GM19025 (cell line): Measurements from ENCODE around the gene ETV6.
"Not testable (repeated sequence)": the region's sequence is repeated elsewhere in the genome, so short reads cannot be mapped to it uniquely, and the experiment has no call there.

Source experiments
- ATAC-seq: cut with Tn5 transposase; IDR thresholded peaks from one replicate; pipeline ENCODE4 v1.9.1; 2021; ENCODE audit warnings: mild to moderate bottlenecking, low read depth, moderate library complexity; ENCODE audit not compliant: unreplicated experiment

ETV6 gene

DNA sequence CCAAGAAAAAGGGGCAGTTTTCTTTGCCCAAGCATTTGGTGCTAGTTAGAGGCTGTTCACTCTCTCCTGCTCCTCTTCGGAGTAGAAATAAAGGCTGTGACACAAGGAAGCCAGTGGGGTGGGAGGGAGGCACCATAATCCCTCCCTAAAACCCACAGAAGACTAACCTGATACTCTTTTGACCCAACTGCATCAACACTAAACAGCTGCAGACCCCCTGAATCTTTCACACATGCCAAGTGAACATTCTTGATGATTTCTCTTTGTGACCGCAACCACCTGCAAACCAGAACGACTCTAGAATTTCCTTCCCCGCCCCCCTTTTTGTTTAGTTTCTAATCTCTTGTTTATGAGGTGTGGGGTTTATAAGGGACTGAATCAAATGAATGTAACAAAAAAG is 245.4 kb downstream of the ETV6 start:
- no peak for ATAC-seq

DNA sequence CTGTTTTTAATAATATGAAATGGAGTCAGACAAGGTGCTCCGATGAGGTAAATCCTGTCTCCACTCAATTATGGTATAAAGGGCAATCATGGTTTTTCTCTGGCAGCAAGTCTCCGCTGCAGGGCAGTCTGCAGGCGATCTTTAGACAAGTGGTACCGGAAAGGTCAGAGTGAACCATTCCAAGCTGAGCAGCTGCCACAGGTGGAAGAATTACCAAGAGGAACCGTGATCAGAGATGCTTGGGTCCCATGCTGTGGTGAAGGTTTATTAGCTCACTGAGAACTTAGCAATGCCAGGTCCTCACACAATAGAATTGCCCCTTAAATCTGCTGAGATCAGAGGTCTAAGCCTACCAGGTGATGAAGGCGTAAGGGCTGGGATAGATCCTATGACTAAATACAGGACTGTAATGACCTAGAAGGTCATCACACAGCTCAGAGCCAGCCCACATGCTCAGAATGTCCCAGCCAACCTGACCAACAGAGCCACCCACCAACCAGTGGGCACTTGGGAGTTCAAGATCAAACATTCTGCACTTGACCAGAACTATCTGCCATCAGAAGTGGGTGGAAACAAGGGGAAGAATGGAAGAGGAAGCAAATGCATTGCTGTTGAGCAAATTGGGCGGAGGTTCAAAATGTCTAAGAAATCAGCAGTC is 246.1 kb downstream of the ETV6 start:
- no peak for ATAC-seq

DNA sequence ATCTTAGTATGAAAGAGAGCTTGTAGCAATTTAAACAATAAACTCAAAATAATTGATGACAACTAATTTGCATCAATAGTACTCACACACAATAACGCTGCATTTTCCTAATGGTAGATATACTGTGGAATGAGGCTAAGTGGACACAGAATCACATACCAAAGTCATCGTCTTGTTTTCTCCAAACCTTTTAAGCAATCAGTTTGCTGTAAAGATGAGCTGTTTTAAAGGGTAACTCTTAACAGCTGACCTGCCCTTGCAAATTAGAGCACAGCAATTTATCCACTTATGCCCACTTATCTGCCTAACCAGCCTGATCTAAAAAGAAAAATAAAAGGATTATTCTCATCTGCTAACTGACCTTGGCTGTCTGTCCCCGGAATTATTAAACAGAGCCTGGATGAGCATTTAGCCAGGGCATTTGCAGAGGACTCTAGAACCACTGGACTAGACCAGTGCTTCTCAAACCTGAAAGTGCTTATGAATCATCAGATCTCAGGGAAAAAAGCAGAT is 247.0 kb downstream of the ETV6 start:
- no peak for ATAC-seq

DNA sequence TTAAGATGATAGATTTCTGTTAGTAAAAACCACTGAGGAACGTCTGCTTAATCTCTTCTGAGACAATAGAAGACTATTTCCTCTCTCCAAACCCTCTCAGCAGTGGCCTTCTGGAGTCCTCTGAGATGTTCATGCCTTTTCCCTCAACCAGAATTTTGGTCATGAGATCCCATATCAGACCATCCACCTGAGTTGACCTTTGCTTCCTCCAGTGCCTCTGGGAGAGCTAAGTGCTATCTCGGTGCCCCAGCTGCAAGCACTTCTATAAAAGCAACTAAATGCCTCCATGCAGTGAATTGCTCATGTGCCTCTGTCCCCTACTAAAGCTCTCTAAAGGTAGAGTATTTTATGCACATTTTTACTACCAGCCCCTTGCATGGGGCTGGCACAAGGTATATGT is 248.4 kb downstream of the ETV6 start:
- ATAC-seq, result no peak

DNA sequence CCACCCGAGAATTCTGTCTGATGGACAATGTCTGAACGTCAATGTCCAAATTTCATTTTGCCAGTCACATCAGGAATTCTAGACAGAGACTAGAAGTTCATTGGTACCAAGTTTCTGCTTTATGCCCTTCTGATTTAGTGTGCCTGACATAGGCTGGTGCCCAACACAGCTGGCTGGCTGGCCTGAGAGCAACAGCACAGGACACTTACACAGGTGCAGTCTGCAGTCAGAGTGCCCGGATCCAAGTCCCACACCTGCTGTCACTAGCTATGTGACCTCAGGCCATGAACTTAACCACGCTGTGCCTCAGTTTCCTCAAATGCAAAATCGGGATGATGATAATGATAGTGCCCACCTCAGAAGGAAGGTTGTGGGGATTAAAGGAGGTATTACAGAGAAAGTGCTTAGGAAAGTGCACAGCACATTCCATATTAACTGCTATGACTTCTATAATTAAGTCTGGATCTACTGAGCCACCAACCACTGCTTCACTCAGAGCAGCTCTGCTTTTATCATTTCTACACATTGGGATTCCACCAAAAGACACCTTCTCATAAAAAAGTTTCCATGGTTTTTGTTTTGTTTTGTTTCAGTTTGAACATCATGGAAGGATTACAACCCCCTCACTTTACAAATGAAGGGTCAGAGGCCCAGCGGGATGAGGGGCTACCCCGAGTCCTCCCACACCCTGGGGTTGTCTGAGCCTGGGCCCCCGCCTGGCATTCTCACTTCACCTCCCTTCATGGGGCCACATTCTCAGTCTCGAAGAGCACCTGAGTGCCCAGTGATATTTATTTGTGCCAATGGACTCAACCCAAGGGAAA is 252.4 kb downstream of the ETV6 start:
- no peak for ATAC-seq

DNA sequence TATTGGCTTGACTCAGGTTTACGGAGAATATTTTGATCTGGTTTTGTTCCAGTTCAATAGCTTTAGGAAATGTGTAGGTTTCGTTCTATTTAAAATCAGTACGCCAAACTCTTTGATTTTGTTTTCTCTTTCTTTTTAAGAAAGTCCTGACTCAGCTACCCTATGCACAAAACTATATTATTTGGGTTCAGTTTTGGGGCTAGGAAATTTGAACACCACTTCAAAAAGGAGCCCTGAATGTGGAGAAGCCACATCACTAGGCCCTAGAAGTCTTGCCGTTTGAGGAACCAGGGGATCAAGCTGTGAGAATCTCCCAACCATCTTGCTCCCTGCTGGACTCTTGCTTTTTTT is 253.0 kb downstream of the ETV6 start:
- ATAC-seq, result no peak

DNA sequence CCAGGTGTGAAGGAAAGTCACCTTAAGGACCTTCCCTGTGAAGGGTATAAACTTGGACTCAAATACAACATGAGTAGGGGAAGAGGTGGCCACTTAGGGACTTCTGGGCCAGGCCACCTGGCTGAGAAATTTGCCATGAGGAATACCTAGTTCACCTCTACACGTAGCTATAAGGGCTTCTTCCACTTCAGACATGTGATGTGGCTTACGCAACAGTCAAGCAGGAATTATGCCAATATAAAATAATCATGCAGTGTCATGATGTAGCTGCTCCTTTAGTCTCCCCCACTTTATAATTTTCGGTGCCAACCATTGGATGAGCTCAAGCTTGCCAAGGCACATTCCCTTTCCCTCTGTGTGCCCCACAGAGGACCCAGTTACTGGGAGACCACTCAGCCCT is 254.7 kb downstream of the ETV6 start:
- no peak for ATAC-seq

DNA sequence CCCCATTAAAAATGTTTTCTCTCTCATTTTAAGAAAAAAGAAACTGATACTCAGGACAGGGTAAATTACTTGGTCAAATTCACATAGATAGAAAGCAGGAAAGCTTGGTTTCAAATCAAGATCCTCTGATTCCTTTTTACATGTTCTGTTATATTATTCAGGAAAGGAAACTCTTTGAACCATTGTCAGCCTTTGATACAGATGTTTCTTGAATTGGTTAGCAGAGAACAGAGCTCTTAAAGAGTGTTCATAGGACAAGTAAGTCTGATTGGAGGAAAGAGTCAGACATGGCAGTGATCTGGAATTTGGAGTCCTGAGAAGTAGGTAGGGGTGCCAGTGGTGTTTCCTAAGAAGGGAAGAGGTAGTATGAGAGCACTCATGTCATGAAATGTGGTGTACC is 256.1 kb downstream of the ETV6 start:
- no peak for ATAC-seq

DNA sequence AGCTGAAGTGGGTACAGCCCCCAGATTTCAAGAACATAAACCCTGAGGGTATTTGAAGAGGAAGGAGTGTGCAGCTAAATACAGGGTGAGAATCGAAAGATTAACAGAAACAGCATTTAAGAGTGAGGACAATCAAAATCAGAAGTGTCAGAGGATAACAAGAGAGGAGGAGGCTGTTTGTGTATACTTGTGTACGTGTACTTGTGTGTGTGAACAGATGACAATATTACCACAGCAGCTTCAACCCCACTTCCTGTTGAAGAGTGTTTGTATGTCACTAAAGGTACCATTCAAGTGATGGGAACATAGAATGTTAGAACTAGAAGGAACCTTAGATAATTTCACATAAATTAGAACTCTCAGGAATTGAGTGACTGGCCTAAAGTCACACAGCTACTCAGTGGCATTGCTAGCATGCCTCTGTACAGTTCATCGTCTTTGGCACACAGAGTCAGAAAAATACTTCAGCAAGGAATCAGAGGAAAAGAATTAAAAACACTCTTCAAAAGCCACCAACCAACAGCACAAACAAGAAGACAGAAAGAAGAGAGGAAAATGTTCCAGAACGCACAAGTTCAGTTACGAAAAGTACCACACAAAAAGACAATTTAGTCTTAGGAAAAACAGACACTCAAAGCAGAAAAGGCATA is 256.9 kb downstream of the ETV6 start:
- ATAC-seq, result no peak

DNA sequence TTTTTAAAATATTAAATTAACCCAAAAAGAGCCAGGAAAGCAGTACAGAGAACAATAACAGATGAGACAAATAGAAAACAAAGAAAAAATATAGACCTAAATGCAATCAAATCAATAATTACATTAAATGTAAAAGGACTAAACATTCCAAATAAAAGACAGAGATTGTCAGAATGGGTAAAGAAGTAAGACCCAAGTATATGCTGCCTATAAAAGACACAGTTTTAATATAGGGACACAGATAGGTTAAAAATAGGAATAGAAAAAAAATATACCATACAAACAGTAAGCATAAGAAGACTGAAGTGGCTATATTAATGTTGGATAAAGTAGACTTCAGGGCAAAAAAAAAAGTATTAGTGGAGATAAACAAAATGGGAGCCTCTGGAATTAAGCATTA is 258.2 kb downstream of the ETV6 start:
- ATAC-seq, result no peak

DNA sequence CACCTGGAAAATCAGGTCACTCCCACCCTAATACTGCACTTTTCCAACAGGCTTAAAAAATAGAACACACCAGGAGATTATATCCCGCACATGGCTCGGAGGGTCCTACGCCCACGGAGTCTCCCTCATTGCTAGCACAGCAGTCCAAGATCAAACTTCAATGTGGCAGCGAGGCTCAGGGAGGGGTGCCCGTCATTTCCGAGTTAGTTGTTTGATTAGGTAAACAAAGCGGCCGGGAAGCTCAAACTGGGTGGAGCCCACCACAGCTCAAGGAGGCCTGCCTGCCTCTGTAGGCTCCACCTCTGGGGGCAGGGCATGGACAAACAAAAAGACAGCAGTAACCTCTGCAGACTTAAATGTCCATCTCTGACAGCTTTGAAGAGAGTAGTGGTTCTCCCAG is 259.9 kb downstream of the ETV6 start:
- not testable (repeated sequence) for ATAC-seq

DNA sequence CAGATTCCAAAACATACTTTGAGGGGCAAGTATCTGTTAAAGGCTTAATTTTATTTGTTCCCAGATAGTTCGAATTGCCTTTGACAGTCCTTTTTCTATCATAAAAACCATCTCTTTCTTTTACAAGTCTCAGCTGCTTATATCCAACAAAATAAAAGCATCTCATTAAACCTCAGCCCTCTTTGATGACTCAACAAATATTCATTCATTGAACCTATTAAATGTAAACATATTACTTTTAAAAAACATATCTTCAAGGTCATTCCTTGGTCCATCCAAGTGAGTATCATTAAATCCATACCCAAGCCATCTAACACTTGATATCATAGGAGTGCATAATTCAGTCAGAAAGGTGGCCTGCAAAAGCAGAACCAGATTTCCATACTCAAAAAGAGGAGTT is 266.6 kb downstream of the ETV6 start:
- ATAC-seq, result no peak

DNA sequence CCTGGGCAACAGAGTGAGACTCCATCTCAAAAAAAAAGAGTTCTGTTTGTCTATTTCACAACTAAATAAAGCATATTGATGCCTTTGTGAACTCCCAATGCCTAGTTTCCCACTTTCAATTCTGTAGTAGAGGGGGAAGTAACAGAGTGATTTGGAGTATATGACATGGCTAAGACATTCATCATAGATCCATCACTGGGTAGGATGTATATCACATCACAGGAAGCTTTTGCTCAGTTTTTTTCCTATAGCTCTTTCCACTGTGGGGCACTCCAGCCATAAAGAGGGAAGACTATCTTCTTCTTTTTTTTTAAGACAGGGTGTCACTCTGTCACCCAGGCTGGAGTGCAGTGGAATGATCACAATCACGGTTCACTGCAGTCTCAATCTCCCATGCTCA is 267.3 kb downstream of the ETV6 start:
- no peak for ATAC-seq

DNA sequence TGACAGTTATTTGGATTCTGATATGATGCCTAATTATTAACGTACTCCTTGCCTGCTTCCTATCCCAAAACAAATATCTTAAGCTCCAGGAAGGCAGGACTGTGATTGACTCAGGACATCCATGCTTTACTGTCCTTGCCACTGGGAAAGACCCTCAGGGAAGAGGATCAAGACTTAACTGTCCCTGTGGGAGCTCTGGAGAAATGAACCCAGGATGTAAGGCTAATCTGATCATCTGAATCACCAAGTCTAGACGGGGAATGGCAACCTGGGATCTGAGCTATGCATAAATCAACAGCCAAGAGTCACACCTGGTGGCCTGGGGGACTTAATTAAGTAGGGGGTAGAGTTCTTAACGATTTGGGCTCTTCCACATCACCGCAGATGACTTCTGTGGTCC is 268.0 kb downstream of the ETV6 start:
- ATAC-seq, result no peak

DNA sequence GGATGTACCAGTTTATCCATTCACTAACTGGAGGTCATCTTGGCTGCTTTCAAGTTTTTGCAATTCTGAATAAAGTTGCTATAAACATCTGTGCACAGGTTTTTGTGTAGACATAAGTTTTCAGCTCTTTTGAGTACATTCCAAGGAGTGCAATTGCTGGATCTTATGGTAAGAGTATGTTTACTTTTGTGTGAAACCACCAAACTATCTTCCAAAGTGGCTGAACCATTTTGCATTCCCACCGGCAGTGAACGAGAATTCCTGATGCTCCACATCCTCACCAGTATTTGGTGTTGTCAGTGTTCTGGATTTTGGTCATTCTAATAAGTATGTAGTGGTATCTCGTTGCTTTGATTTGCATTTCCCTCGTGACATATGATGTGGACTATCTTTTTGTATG is 270.8 kb downstream of the ETV6 start:
- no peak for ATAC-seq

DNA sequence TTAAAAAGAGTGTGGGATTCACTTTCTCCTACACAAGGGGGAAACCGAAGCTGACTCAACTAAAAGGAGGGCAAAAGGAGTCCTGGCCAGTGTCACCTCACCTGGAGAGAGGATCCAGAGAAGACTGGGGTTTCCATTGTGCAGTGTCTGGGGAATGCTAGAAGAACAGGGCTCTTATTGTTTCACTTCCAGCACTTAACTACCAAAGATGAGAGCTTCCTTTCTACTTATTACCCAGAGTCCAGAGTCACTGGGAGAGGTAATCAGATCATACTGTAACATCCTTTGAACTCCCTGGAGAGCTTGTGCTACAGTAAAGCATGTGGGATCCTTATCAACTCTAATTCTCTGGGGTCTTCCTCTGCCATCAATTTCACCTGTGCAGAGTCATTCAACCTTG is 272.9 kb downstream of the ETV6 start:
- no peak for ATAC-seq

DNA sequence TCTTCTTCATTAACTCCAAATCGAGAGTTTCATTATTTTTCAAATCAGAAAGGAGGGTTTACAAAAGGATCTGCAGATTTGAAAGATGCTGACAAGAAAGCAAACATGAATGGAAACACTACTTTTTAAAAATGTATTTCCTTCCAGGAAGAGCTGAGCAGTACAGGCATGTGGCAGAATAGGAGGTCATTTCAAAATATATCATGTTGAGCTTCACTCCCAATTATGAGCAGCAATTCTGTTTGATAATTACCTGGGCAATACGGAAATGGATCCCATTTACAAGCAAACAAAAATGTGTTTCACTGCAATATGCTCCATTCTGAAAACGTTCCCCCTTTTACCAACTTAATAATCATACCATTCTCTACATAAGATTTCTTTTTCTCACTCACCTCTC is 273.6 kb downstream of the ETV6 start:
- no peak for ATAC-seq

DNA sequence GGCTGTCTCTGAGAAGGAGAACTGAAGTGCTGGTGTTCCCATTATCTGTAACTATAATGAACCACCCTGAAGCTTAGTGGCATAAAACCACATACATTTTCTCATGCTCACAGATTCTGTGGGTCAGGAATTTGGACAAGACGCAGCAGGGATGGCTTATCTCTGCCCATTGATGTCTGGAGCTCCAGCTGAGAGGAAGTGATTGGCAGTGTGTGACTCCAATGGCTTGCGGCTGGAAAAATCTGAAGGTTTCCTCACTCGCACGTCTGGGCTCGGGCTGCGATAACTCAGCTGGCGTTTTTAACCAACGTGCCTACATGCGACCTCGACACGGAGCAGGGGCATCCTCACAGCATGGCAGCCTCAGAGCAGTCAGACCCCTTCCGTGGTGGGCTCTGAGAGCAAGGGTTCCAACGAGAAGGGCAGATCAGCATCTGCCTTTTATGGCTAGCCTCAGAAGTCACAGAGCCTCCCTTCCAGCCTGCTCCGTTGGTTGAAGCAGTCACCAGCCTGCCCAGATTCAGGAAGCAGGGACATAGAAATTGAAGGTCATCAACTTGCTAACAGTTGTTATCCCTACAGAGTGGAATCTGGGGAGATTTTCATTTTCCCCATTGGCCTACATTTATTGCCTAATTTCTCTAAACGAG is 277.9 kb downstream of the ETV6 start:
- ATAC-seq, result no peak

DNA sequence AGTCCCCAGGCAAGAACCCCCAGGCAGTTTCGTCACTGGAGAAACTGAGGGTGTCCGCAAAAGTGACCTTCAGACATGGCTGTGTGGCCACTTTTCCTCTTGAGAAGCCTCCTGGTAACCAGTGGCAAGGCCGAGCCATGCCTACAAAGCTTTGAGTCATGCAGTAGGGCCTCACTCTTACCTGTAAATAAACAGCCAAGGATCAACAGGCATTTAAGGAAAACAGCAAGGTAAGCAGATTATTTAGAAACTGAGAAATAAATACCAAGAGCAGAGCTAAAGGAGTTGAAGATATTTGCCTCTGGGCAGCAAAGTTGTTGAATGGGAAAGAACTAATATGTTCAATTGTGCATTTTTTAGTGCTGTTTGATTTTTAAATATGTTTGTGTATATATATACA is 280.2 kb downstream of the ETV6 start:
- no peak for ATAC-seq

DNA sequence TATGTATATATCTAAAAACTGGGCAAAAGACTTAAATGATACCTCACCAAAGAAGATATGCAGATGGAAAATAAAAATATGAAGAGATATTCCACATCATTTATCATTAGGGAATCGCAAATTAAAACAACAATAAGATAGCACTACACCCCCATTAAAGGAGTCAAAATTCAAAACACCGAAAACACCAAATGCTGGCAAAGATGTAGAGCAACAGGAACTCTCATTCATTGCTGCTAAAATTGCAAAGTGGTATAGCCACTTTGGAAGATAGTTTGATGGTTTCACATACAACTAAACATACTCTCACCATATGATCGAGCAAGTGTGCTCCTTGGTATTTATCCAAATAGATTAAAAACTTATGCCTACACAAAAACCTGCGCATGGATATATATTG is 289.7 kb downstream of the ETV6 start:
- ATAC-seq, result no peak
